Measurements from ENCODE around the gene CXCL9. TPM values are rescaled to one million over a fixed set of nuclear protein-coding genes. Genes with fewer than 3 reads are reported as not detected.
A peak's percentile ranks its signal among the peaks of the same experiment; 100 is the strongest.

Gene CXCL9
- total RNA-seq, 4 donors from 2014 or later = 0.19 to 0.48 (median 0.34) TPM; not detected in 1

DNA sequence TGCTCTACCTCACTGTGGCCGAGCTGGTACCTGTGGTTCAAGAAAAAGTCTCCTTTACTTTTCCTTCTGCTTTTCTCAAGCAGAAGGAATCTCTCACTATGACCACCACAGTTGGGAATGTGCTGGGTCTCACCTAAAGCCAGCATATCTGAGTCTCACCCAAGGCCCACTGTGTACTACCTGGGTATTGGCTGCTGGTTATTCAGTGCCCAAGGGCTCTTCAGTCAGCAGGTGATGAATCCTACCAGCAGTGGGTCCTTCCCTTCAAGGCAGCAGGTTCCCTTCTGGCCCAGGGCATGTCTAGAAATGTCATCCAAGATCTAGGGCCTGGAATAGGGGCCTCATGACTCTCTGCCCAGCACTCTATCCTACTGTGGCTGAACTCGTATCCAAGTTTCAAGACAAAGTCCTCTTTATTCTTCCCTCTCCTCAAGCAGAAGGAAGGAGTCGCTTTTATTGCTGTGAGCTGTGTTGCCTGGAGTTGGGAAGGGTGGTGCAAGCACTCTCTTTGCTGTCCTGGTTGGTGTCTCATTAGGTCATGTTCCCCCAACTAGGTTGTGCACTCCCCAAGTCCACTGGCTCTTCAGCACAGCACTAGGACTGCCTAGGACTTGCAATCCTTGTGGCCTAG, 9.9 kb upstream of the CXCL9 start:
- no peaks in the 10 kb centered on the region for H3K9me3 ChIP-seq
- WGBS = 94% methylated on average over 3 of the region's 3 CpGs
- no peak for DNase-seq (ENCODE audit: low spot score in 2 of 2)
- no peak overlapping the region for H3K4me3 ChIP-seq
- no peak overlapping the region for H3K27ac ChIP-seq
- no peaks in the 10 kb centered on the region for H3K27me3 ChIP-seq
- H3K36me3 ChIP-seq = no peaks in the 10 kb centered on the region
- H3K4me1 ChIP-seq = peaks cover 4% of the 10 kb centered on the region
- no peak for TF ChIP-seq POLR2A (IDR thresholded peaks at IDR 0.05)
- no peak for TF ChIP-seq EP300 (IDR thresholded peaks at IDR 0.05)
- TF ChIP-seq CTCF (IDR thresholded peaks at IDR 0.05) = no peak
- TF ChIP-seq POLR2AphosphoS5 (IDR thresholded peaks at IDR 0.05) = no peak

- WGBS = 82% methylated on average over 2 of the region's 2 CpGs
- no peaks in the 10 kb centered on the region for H3K9me3 ChIP-seq
- H3K27me3 ChIP-seq = no peaks in the 10 kb centered on the region
- peaks cover 12% of the 10 kb centered on the region for H3K4me1 ChIP-seq
- no peak for TF ChIP-seq POLR2AphosphoS5 (IDR thresholded peaks at IDR 0.05)
- TF ChIP-seq EP300 (IDR thresholded peaks at IDR 0.05) = no peak
- TF ChIP-seq CTCF (IDR thresholded peaks at IDR 0.05) = no peak
- TF ChIP-seq POLR2A (IDR thresholded peaks at IDR 0.05) = no peak
- no peak for DNase-seq (ENCODE audit: low spot score in 2 of 2)
- no peaks in the 10 kb centered on the region for H3K36me3 ChIP-seq
- H3K4me3 ChIP-seq = no peak overlapping the region
- H3K27ac ChIP-seq = no peak overlapping the region
These were observed 9.1 kb upstream of the CXCL9 start for GRCh38 chr4:76016393-76016792.

DNA sequence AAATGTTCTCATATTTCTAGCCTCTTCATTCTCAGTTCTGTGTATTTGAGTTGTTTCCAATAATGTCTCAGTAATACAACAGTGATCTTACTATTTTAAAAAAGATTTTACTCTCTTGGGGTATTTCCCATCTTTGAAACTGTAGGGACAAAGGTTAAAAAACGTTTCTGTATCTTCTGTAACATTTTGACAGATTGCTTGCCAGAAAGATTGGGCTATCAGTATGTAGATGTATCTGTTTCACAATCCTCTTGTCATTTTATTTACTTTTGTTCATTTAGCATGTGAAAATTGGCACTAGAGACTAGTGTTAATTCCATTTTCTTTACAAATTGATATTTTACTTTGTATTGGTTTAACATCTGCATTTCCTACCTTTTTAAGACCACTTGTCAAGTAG, 6.2 kb upstream of the CXCL9 start:
- H3K4me3 ChIP-seq = no peak overlapping the region
- no peaks in the 10 kb centered on the region for H3K36me3 ChIP-seq
- H3K9me3 ChIP-seq = no peaks in the 10 kb centered on the region
- TF ChIP-seq EP300 (IDR thresholded peaks at IDR 0.05) = no peak
- TF ChIP-seq POLR2AphosphoS5 (IDR thresholded peaks at IDR 0.05) = no peak
- no peak for TF ChIP-seq POLR2A (IDR thresholded peaks at IDR 0.05)
- TF ChIP-seq CTCF (IDR thresholded peaks at IDR 0.05) = no peak
- 26% methylated on average over 1 of the region's 1 CpG for WGBS
- no peak overlapping the region for H3K27ac ChIP-seq
- H3K27me3 ChIP-seq = no peaks in the 10 kb centered on the region
- no peak for DNase-seq (ENCODE audit: low spot score in 2 of 2)
- peaks cover 13% of the 10 kb centered on the region for H3K4me1 ChIP-seq

DNA sequence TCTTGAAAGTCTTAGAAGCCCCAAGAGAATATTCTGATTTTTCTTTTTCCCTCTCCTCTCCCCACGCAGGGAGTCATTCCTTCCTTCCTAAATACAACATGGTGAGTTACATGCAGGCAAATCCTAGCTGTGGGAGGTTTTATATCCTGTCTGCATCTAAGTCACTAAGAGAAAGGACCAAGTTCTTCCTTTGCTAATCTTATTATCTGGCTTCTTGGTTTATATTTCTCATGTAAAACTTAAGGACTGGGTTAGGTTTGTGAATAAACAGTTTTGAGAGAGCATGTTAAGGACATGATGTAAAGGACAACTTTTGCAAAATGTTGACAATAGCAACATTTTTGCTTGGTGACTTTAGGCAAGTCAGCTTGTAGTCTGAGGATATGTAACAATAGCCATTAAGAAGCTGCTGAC, 5.1 kb upstream of the CXCL9 start:
- 24% methylated on average over 1 of the region's 1 CpG for WGBS
- Histone ChIP-seq H3K4me3 (no peak overlapping the region), H3K36me3 (no peaks in the 10 kb centered on the region), H3K27ac (no peak overlapping the region), H3K4me1 (peaks cover 13% of the 10 kb centered on the region), H3K9me3 (no peaks in the 10 kb centered on the region), H3K27me3 (no peaks in the 10 kb centered on the region)
- TF ChIP-seq CTCF (IDR thresholded peaks at IDR 0.05) (no peak), POLR2A (IDR thresholded peaks at IDR 0.05) (no peak), POLR2AphosphoS5 (IDR thresholded peaks at IDR 0.05) (no peak), EP300 (IDR thresholded peaks at IDR 0.05) (no peak)
- DNase-seq (ENCODE audit: low spot score in 2 of 2) = no peak

DNA sequence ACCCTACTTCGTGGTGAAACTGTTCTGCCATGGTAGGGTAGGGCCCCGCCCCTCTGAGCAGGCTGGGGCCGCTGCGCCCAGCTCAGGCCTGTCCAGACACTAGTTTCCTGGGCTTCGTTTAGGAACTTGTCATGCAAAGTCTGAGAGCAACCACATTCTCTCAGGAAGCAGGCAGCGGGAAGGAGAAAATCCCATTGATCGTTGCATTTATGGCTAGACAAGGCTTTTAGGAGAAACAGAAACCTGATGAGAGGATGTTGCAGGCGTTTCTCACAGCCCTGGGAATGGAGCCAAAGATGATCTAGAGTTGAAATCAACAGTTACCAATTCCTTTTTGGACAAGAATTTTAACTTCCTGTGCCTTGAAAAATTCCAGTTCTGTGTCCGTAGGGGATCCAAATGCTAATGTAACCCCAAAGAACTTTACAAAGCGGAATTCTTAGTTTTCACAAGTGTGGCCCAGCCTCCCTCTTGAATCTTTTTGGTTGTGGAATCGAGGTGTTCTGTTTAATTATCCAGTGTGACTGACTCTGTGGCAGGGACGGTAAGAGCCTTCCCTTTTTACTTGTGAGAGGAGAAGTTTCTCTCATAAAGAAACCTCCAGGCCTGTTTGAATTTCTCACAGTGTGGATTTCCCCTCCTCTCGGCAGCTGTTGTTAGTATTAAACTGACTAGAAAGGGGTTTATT, 4.5 kb upstream of the CXCL9 start:
- no peak for DNase-seq (ENCODE audit: low spot score in 2 of 2)
- no peak for TF ChIP-seq EP300 (IDR thresholded peaks at IDR 0.05)
- TF ChIP-seq CTCF (IDR thresholded peaks at IDR 0.05) = no peak
- TF ChIP-seq POLR2A (IDR thresholded peaks at IDR 0.05) = no peak
- no peak for TF ChIP-seq POLR2AphosphoS5 (IDR thresholded peaks at IDR 0.05)
- WGBS = 22% methylated on average over 13 of the region's 13 CpGs
- Histone ChIP-seq H3K27ac (peak overlapping the region; percentile 36), H3K36me3 (no peaks in the 10 kb centered on the region), H3K4me3 (peak overlapping the region; percentile 26), H3K27me3 (no peaks in the 10 kb centered on the region), H3K4me1 (peaks cover 13% of the 10 kb centered on the region), H3K9me3 (no peaks in the 10 kb centered on the region)
